Tibial nerve (tissue), 4 donors: ENCODE data around the gene MAPK4.

Source experiments
- CTCF ChIP-seq, 5 experiments: fragments of 200-600 bp in 3 of 5; fragments of 450-650 bp in 2 of 5; sonication (generic) in 3 of 5; IDR thresholded peaks; one replicate each; pipeline ENCODE4 v1.5.1; 2016 to 2019; ENCODE audit warnings: antibody characterized with exemption in 5 of 5, mild to moderate bottlenecking in 3 of 5, moderate library complexity in 2 of 5
- EP300 ChIP-seq, 2 donors: sonication (generic); formaldehyde crosslinking; IDR thresholded peaks; one replicate each; pipeline ENCODE4 v1.6.1; 2017; ENCODE audit warnings: antibody characterized with exemption in 2 of 2, mild to moderate bottlenecking in 1 of 2

DNA sequence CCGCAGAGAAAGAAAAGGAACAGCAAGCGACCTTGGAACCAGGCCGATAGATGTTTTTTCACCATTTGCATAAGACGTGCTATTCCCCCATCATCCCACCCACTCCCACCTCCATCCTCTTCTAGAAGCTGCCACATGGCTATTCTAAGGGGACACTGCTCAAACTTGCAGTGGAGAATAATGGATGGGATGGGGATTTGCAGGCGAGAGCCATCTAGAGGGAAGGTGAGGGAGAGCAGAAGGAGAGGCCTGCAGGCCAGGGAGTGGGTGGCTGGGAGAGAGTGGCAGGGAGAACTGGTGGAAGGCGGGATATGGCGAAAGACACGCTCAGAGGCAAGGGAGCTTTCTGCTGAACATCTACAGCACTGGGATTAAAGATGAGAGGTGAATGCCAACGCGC, 84.9 kb downstream of the MAPK4 start:
- TF ChIP-seq CTCF (IDR thresholded peaks at IDR 0.05), result no peak
- no peak for TF ChIP-seq EP300 (IDR thresholded peaks at IDR 0.05)
